ENCODE data around the gene C2orf92.
A peak's percentile ranks its signal among the peaks of the same experiment; 100 is the strongest.

The C2orf92 gene

GRCh38 chr2:97751752-97752151 lies 82.2 kb downstream of the C2orf92 start:
- no peak overlapping the region for H3K4me3 ChIP-seq (ENCODE audit: low read depth, low read length)
- peak; percentile 75 for DNase-seq (ENCODE audit: low read depth)
- no peak for TF ChIP-seq CTCF (conservative IDR thresholded peaks at IDR 0.05; ENCODE audit: low read depth, low read length)

Measured in choroid plexus epithelial cell (primary cell).